Fibroblast of lung (primary cell): ENCODE data around the gene MITF.

ENCODE experiments used
- CTCF ChIP-seq, 2 donors: IDR thresholded peaks in 1 of 2; conservative IDR thresholded peaks in 1 of 2; 1 replicate in 1 of 2; 2 replicates in 1 of 2; pipeline ENCODE4 v1.5.1; 2011 to 2012; ENCODE audit warnings: low read length in 2 of 2, control low read depth in 1 of 2, inconsistent platforms in 1 of 2, low read depth in 1 of 2, mild to moderate bottlenecking in 1 of 2
- EZH2 ChIP-seq: IDR thresholded peaks from 2 replicates; pipeline ENCODE4 v1.5.1; 2012; ENCODE audit warnings: low read length, control low read depth, mild to moderate bottlenecking; ENCODE audit errors: missing control alignments

GRCh38 chr3:69805491-69805890 lies 66.2 kb downstream of the MITF start:
- TF ChIP-seq EZH2 (no peak), CTCF (conservative IDR thresholded peaks at IDR 0.05 in 1 of 2, IDR thresholded peaks at IDR 0.05 in 1 of 2; ENCODE audit: low read depth in 1 of 2, low read length in 2 of 2) (no peak)
